Measurements from ENCODE around the gene GALNT3.

The GALNT3 gene

DNA sequence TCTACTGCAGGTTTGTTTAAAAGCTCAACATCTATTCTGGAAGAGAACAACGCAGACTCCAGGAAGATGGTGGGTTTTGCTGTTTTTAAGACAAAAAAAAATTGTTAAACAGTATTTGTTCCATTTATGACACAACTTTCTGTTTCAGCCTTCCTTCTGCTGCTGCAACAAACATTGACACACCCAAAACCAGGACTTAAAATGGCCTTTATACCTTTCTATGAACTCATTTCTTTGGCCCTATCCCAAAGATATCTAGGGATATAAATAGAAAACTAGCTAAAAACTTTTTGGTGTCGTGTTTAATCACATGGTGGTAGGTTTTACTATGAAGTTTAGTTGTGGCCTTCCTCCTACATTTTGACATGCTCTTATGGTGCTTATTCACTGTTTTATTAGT lies 964 bp upstream of the GALNT3 start:
- no peak for DNase-seq

- peak; percentile 40 for DNase-seq
These were observed 485 bp upstream of the GALNT3 start for GRCh38 chr2:165794536-165794928.

GRCh38 chr2:165793161-165793778 lies 777 bp downstream of the GALNT3 start:
- DNase-seq = no peak

- no peak for DNase-seq
These were observed 2.0 kb downstream of the GALNT3 start for GRCh38 chr2:165792104-165792454.

DNA sequence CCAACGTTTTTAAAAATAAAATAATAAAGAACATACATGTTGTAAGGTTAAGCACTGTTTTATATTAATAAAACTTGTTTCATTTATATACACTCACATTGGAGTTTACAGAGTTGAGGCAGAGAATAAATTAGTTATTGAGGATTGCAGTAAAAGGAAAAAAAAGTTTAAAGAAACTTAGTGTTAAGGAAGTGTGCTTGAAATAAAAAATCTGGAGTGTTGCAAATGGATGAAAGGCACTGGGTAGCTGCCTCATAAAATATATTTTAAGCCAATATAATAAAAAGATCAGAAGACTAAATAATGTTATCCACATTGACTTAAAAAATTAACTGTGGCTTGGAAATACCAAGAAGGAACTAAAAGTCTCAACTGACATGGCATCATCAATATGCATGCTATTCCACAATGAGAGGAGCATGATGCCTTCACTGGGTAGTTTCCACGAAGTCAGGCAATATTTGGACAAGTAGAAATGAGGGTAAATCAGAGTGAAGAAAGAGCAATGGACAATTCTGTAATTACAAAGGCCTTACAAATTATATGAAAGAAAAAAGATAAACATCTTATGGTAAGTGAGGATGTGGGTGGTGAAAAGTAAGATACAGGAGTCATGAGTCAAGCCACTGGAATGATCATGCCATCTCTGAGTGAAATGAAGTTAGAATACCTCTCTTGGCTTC lies 2.5 kb downstream of the GALNT3 start:
- no peak for DNase-seq

- DNase-seq = no peak
These were observed 3.6 kb downstream of the GALNT3 start for GRCh38 chr2:165790466-165790865.

DNA sequence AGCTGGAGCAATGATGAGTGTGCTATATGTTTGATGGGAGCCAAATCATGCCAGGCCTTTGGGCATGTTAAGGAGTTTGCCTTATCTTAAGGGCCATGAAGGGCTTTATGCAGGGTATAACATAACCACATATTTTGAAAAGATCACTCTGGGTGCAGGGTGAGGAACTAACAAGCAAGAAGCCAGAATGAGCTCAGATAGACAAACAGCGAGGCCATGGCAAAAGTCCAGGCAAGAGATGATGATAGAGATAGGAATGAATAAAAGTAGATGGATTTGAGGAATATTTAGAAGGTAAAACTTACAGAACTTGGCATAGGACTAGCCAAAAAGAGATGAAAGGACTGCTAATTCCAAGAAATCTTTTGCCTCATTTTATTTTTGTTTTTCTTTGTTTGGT lies 6.7 kb downstream of the GALNT3 start:
- DNase-seq = no peak

DNA sequence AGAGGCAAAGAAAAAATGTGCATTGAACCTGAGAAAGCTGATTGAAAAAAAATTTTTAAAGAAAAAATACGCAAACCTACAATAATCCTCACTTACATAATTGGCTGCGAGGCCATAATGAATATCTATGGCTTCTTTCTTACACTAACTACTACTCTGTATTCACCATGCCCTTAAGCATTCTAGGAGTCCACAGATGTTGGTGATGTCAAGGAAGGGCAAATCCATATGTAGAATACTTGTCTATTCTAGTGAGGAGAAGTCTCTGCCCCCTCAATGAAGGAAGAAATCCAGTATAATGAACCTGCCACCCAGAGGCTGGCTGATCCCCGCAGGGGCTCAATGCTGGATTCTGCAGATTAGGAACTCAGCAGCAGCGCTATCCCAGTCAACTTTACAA lies 14.3 kb downstream of the GALNT3 start:
- DNase-seq = no peak

DNA sequence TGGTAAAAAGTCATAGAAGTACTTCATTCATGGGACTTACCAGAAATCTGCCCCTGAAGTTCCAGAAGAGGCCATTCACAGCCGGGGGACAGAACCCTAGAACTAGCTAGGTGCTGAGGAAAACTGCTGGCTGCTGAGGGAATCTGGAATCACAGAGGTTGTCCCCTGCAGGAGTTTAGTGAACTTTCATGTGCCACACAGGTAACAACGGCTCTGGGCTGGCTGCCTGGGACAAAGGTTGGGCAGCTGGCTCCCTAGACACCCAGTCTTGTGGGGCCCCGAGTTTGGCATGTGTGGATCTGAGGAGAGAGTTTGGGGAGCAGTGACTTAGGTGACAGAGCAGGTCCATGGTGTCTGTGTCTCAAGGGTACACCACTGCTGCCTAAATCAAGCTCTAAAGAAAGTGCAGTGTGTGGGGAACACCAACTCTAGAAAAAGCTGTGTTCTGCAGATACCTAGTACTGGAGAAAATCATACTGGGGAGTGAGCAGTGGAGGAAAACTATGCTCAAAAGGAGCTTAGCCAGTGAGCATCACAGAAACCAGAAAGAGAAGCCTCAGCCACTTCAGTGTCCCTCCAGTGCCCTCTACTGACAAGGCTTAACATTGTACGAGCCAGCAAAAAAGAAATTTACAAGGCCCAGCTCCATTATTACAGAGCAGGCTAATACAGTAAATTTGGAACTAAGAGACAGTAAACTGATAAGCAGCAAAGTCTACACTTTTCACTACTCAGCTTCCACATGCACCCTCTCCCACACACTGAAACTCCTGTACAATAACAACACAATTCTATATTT lies 15.2 kb downstream of the GALNT3 start:
- no peak for DNase-seq

GRCh38 chr2:165778187-165778556 lies 15.9 kb downstream of the GALNT3 start:
- DNase-seq = no peak

DNA sequence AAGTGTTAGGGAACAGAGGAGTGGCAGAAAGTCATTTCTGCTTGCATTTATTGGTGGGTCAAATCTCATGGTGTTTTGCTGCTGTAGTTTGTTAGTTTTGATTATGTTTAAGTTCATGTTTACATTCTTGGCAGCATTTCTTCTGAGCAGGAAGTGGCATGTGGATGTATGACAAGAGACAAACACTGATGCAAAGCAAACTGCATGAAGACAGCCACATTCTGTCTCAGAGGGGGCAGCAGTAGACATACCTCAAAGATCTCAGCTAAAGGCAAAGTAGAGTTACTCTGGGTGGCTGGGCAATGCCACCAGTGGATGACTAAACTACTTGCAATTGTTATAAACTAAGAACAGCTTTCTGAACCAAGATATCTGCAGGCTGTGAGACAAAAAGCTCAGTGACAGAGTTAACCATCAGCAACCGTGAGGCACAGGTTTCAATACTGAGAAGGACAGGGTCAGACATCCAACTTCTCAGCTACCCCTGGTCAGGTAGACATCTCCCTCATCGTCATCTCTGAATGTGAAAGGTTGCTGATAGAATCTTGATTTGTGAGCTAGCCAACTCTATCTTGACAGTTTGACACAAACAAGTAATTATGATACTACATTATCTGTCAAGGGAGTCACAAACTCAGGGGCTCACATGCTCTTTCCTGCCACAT lies 16.4 kb downstream of the GALNT3 start:
- no peak for DNase-seq

DNA sequence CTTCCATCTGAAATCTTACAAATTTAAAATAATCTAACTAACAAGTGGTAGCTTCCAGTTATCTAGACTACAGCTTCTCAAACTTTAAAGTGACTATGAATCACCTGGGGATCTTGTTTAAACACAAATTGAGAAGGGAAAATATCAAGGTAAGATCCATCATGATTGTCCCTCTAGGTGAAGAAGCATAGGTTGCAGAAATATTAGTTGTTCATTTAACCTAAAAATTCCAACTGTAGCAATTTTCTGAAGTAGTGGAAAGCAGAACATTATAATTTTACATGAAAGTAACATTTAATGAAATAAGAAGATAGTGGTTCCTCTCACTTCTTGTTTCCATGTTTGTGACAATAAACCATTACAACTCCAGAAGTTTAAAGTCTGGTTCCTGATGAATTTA lies 17.3 kb downstream of the GALNT3 start:
- no peak for DNase-seq

GRCh38 chr2:165776013-165776412 lies 18.0 kb downstream of the GALNT3 start:
- no peak for DNase-seq

DNA sequence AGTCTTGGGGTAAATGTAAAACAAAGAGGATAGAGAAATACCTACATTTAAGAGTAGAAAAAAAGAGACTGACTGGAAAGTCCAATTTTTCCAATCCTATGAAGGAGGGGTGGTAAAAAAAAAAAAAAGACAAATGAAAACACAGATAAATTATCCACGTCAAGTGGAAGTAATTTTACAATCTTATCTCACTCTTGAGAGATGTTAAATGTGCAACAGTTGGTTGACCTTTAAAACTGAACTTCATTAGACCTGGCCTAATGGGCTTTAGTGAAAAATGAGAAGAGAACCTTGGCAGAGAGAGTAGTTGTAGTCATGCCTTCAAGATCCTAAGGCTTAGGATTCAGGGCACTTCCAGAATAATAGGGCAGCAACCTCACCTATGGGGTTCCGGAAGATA lies 20.4 kb downstream of the GALNT3 start:
- DNase-seq = no peak

DNA sequence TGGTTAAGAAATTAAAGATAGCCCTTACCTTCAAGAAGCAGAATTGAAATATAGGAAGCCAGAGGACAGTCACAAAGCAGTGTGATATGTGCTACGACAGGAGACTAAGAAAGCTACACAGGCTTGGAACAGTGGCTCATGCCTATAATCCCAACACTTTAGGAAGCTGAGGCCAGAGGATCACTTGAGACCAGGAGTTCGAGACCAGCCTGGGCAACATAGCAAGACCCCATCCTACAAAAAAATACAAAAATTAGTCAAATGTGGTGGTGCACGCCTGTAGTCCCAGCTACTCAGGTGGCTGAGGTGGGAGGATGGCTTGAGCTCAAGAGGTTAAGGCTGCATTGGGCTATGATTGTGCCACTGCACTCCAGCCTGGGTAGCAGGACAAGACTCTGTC lies 21.9 kb downstream of the GALNT3 start:
- DNase-seq = no peak

DNA sequence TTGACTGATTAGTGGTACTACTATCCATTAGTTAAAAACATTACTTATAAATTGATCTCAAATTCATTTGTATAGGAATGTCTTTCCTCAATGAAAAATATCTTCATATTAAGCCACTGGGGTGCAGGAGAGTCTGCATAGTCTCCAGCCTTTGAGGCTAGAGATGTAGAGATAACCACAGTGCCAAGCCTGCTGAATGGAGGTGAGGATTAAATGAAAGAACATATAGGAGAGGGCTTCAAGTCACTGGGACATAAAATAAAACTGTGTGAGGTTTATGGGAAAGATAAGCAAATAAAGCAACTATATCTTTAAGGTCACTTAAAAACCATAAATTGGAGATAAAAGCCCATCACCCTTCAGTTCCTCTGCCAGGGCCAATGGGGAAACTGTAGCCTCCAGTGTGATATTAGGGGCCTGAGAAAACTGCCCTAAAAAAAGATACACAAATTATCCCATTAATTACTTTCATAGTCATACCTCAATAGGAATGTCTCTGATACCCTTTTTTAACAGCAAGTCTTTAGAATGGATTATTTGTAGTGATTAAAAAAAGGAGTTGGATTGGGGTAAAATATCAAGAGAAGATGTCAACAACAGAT lies 27.6 kb downstream of the GALNT3 start:
- no peak for DNase-seq

GRCh38 chr2:165762723-165763122 lies 31.3 kb downstream of the GALNT3 start:
- DNase-seq = no peak

DNA sequence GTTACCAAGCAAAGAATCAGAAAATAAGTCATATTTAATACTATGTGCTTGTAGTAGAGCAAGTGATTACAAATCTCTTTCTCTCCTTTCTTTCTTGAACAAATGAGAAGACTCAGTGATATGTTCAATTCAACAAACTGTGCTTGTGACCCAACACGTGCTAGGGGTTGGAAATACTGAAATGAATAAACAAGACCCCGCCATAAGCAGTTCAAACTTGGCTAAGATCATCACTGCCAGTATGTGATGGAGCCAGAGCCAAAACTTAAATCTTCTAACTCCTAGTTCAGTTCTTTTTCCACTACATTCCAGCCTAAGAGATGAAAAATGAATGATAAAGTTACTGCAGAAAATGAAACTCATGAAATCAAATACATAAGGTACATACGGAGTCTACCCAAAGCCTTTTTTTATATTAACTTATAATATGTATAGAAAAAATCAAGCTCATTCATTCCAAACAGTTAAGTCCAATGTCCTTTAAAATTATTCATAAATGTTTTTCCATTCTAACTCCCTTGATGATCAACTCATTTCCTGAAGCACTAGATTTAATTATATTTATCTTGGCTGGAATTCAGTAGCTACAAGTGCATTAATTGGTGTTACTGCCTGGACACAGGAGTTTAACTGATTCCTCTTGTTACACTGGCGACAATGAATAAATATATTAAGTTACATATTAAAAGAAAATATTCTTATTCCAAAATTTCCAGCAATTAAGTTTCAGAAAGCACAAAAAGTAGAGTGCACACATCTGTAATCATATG lies 36.0 kb downstream of the GALNT3 start:
- DNase-seq = no peak

DNA sequence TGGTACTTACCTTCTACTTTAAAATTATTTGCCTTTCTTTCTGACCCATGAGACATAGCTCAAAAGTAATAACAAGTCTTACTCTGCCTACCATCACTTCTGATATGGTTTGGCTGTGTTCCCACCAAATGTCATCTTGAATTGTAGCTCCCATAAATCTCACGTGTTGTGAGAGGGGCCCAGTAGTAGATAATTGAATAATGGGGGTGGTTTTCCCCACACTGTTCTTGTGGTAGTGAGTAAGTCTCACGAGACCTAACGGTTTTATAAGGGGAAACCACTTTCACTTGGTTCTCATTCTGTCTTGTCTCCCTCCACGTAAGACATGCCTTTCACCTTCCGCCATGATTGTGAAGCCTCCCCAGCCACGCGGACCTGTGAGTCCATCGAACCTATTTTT lies 47.5 kb downstream of the GALNT3 start:
- DNase-seq = no peak

DNA sequence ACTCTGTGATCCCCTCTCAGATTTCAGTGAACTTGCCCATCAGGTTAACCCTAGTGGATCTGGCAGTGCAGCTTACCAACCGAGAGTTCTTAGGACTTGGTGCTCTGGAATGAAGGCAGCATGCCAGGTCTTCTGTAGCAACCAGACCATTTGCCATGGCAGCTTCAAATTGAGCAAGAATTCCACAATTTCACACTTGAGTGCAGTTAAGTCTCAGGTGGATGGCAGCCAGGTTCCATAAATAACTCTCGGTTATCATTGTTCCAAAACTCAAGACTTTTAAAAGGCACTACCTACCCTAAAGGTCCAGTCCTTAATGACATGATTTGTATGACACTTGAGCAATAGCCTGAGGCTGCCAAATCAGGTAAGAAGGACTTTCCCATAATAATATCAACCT lies 48.1 kb downstream of the GALNT3 start:
- DNase-seq = no peak

DNA sequence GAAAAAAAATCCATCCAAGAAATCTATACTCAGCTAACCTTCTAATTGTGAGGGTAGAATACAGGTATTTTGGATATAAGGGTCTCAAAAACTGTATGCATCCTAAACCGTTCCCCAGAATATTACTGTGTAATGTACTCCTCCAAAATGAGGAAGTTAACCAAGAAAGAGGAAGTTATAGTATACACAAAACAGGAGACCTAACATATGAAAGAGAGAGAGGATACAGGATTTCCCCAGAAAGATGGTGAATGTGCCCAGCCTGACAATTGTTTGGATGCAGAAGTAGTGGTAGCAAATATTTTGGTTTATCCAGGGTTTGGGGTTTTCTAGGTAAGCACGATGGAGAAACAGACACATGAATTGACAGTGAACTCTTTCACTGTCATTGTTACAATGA lies 50.6 kb downstream of the GALNT3 start:
- no peak for DNase-seq

- no peak for DNase-seq
These were observed 68.6 kb downstream of the GALNT3 start for GRCh38 chr2:165725421-165725820.

GRCh38 chr2:165720511-165720910 lies 73.5 kb downstream of the GALNT3 start:
- DNase-seq = no peak

Measured in activated CD8-positive, alpha-beta memory T cell treated with anti-CD3 and anti-CD28 coated beads, Interleukin-2, amount 50 U/mL, for 4 hours (primary cell).